HG03520 (cell line): ENCODE data around the gene NDST3.

Experiments
- ATAC-seq: cut with Tn5 transposase; IDR thresholded peaks from one replicate; pipeline ENCODE4 v1.9.1; 2021; ENCODE audit warnings: mild to moderate bottlenecking, moderate library complexity; ENCODE audit not compliant: unreplicated experiment

NDST3 gene

GRCh38 chr4:118173126-118173525 is 138.8 kb downstream of the NDST3 start:
- ATAC-seq, result no peak

- no peak for ATAC-seq
Measured at GRCh38 chr4:118173956-118174725, 139.9 kb downstream of the NDST3 start.

GRCh38 chr4:118175506-118175905 is 141.2 kb downstream of the NDST3 start:
- ATAC-seq, result no peak

GRCh38 chr4:118177126-118177525 is 142.8 kb downstream of the NDST3 start:
- ATAC-seq, result no peak

GRCh38 chr4:118180776-118181175 is 146.5 kb downstream of the NDST3 start:
- ATAC-seq, result no peak

GRCh38 chr4:118190903-118191302 is 156.6 kb downstream of the NDST3 start:
- ATAC-seq, result no peak

- no peak for ATAC-seq
Measured at GRCh38 chr4:118193421-118193820, 159.1 kb downstream of the NDST3 start.

- ATAC-seq, result no peak
Measured at GRCh38 chr4:118206627-118207026, 172.3 kb downstream of the NDST3 start.

GRCh38 chr4:118213101-118213500 is 178.8 kb downstream of the NDST3 start:
- no peak for ATAC-seq

- ATAC-seq, result no peak
Measured at GRCh38 chr4:118215826-118216225, 181.5 kb downstream of the NDST3 start.

GRCh38 chr4:118221227-118221800 is 187.0 kb downstream of the NDST3 start:
- ATAC-seq, result no peak

- peak; percentile 51 for ATAC-seq
Measured at GRCh38 chr4:118224243-118224829, 190.1 kb downstream of the NDST3 start.

- ATAC-seq, result no peak
Measured at GRCh38 chr4:118225511-118225910, 191.2 kb downstream of the NDST3 start.

GRCh38 chr4:118226311-118227010 is 192.2 kb downstream of the NDST3 start:
- no peak for ATAC-seq

- ATAC-seq, result no peak
Measured at GRCh38 chr4:118235566-118236120, 201.4 kb downstream of the NDST3 start.

GRCh38 chr4:118237531-118237930 is 203.2 kb downstream of the NDST3 start:
- no peak for ATAC-seq

GRCh38 chr4:118249890-118250289 is 215.6 kb downstream of the NDST3 start:
- no peak for ATAC-seq

- no peak for ATAC-seq
Measured at GRCh38 chr4:118254368-118254767, 220.1 kb downstream of the NDST3 start.

GRCh38 chr4:118259111-118259510 is 224.8 kb downstream of the NDST3 start:
- no peak for ATAC-seq

GRCh38 chr4:118260309-118260708 is 226.0 kb downstream of the NDST3 start:
- ATAC-seq, result no peak

- no peak for ATAC-seq
Measured at GRCh38 chr4:118264096-118264495, 229.8 kb downstream of the NDST3 start.
